GM18511 (cell line): ENCODE data around the gene MC1R.
"Not testable (repeated sequence)": the region's sequence is repeated elsewhere in the genome, so short reads cannot be mapped to it uniquely, and the experiment has no call there.

Experiments
- ATAC-seq: cut with Tn5 transposase; IDR thresholded peaks from one replicate; pipeline ENCODE4 v1.9.1; 2021; ENCODE audit warnings: mild to moderate bottlenecking, moderate library complexity; ENCODE audit not compliant: unreplicated experiment

The MC1R gene

DNA sequence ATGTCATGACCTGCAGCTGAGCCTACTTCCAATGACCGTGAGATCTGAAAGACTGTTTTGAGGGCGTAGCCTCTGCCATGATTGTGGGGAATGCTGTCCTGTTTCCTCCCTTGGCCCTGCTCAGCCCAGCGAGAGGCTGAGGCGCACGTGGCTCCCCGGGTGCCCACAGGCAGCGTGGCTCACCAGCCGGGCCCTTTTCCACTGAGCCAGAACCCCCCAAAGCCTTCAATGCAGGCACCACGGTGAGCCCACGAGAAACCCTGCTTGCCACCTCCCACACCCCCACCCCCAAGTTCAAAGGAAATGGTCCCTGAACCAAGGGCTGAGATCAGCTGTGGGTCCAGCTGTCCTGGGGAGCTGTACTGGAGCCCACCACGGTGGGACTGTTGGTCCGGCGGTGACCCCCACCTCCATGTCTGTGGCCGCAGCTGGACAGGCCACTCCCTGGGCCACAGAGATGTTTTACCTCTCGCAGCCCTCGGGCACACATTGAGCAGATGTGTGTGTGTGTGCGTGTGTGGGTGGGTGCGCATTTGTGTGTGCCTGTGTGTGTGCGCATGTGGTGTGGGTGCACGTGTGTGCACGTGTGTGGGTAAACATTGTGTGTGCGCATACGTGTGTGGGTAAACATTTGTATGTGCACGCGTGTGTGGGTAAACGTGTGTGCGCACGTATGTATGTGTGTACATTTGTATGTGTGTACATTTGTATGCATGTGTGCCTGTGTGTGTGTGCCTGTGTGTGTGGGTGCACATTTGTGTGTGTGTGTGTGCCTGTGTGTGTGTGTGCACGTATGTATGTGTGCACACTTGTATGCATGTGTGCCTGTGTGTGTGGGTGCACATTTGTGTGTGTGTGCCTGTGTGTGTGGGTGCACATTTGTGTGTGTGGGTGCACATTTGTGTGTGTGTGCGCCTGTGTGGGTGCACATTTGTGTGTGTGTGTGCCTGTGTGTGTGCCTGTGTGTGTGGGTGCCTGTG, 5.0 kb upstream of the MC1R start:
- no peak for ATAC-seq

DNA sequence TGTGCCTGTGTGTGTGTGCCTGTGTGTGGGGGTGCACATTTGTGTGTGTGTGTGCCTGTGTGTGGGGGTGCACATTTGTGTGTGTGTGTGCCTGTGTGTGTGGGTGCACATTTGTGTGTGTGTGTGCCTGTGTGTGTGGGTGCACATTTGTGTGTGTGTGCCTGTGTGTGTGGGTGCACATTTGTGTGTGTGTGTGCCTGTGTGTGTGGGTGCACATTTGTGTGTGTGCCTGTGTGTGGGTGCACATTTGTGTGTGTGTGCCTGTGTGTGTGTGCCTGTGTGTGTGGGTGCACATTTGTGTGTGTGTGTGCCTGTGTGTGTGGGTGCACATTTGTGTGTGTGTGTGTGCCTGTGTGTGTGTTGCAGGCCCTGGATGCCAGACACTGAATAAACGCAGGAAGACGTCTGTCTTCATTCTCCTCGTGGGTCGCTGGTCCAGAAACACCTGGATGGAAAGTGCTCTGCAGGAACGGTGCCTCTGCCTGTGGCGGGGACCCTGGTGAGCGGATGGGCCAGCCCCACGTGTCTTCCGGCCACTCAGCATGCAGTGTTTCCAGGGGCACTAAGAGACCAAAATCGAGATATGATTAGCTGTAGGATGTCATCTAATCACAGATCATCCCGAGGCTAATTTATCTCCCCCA, 3.9 kb upstream of the MC1R start:
- ATAC-seq = not testable (repeated sequence)

DNA sequence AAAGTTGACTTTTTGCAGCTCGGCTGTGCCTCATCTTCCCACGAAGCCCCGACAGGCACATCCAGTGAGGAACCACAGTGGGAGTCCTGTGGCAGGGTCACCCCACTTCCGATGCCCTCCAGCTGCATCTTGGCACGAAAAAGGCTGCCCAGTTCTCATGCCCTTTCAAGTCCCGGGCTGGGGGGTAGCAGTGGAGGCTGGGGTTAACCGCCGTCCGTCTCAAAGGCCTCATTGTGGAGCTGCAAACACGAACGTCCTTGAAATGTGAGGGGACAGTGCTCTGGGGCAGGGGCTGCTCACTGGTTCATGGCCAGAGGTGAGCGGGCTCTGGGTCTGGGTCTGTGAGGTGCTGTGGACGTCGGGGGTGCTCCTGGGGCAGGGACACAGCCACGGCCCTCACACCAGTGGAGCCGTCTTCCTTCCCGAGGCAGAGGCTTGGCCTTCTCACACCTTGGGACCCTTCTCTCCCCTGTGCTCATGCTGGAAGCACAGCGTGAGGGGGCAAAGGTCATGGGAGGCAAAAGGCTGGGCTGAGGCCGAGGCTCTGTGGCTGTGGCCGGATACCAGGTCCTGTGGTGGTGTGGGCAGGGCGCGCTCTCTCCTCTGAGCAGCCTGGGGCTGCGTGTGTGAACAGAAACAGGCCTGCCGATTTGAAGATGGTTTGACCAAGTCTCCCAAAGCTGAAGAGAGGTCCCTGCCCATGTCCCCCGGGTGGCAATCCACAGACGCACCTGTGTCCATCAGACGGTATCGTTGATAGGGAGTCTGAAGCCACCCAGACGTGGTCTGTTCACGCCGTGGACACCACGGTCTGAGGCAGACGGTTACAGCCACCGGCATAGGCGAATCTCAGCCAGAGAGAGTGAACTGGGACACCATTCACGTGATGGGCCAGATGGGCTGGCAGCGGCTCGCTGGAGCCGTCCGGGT, 3.1 kb upstream of the MC1R start:
- ATAC-seq = no peak

DNA sequence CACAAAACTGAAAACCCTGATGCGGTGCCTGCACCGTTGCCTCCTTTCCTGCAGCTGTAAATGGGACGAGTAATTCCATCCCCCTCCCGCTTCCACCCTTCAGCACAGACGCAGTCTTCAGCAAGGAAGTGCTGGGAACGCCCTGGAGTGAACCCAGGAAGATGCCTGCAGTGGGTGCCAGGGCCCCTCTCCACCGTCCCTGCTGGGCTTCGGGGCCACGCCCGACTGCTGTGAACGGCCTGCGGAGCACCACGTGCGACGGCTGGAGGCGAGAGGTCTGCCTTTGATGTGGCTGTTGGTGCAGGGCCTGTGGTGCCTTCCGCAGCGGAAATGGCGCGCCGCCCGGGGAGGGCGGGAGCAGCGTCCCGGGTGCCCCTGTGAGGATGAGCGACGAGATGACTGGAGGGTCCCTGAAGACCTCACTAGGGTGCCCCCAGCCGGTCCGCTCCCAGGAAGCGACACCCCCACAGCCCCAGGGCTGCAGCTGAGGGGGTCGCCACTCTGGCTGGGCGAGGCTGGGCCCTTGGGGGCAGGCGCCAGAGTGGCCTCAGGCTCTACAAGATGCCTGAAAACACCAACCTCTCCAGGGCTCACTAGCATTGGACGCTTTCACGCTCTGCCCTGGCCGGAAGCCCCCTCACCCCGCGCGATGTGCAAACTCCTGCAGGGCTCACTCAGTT, 749 bp upstream of the MC1R start:
- ATAC-seq = peak; percentile 78

DNA sequence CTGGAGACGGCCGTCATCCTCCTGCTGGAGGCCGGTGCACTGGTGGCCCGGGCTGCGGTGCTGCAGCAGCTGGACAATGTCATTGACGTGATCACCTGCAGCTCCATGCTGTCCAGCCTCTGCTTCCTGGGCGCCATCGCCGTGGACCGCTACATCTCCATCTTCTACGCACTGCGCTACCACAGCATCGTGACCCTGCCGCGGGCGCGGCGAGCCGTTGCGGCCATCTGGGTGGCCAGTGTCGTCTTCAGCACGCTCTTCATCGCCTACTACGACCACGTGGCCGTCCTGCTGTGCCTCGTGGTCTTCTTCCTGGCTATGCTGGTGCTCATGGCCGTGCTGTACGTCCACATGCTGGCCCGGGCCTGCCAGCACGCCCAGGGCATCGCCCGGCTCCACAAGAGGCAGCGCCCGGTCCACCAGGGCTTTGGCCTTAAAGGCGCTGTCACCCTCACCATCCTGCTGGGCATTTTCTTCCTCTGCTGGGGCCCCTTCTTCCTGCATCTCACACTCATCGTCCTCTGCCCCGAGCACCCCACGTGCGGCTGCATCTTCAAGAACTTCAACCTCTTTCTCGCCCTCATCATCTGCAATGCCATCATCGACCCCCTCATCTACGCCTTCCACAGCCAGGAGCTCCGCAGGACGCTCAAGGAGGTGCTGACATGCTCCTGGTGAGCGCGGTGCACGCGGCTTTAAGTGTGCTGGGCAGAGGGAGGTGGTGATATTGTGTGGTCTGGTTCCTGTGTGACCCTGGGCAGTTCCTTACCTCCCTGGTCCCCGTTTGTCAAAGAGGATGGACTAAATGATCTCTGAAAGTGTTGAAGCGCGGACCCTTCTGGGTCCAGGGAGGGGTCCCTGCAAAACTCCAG, 1.1 kb downstream of the MC1R start:
- ATAC-seq = no peak

DNA sequence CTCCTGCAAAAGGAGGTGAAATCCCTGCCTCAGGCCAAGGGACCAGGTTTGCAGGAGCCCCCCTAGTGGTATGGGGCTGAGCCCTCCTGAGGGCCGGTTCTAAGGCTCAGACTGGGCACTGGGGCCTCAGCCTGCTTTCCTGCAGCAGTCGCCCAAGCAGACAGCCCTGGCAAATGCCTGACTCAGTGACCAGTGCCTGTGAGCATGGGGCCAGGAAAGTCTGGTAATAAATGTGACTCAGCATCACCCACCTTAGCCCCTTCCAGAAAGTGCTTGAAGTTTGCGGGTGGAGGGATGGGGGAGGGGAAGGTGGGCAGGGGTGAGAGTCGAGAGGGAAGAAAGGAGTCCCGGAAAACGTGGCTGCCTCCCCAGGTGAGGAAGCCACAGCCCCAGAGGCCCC, 2.1 kb downstream of the MC1R start:
- ATAC-seq = no peak

DNA sequence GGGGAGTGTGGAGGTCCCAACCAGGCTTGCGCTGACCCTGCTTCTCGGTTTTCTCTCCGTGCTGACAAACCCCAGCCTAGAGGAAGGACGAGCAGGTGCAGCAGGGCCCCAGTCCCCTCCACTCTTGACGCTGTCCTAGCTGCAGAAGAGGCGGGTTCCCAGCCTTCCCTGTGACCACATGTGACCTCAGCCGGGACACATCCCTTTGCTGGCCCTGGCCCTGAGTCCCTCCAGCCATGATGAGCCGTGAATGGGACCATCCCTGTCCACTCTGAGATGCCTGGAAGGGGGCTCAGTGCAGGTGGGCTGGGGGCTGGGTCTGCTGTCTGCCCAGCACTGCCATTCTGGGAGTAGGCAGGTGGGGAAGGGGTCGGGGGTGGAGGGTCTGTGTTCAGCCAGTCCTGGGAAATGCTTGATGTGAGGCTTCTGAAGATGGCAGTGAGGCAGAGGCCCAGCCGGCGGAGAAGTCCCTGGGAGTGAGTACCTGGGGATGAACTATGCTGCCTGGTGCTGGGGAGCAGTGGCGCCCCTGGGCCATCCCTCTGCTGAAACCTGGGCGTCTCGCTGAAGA, 2.6 kb downstream of the MC1R start:
- ATAC-seq = no peak

DNA sequence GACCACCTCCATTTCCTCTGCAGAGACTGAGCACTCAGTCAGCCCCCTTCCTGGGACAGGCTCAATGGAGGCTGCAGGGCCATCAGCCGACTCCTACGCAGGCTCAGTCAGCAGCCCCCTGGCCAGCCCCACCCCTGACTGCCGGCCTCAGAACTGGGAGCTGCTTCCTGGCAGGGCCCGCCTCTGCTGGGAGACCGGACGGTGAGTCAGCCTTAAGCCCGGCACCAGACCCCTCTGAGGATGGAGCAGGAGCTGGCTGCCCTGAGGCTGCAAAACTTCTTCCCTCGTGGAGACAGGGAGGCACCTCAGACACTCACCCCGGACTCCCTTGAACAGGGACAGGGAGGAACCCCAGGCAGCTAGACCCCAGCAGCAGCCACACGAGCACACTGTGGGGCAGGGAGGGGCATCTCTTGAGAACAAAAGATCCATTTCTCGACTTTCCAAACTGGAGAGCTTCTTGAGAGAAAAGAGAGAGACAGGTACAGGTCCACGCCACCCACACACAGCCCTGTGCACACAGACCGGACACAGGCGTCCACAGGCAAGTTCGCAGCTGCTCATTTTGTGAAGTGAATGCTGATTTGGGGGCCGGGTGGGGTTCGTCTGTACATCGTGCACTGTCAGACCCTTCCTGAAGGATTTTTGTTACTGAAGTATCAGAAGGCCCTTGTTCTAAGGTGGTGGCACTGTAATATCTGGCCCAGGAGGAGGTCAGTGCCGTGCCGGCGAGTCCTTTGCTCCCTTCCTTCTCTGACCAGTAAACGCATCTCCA, 3.2 kb downstream of the MC1R start:
- ATAC-seq = no peak

DNA sequence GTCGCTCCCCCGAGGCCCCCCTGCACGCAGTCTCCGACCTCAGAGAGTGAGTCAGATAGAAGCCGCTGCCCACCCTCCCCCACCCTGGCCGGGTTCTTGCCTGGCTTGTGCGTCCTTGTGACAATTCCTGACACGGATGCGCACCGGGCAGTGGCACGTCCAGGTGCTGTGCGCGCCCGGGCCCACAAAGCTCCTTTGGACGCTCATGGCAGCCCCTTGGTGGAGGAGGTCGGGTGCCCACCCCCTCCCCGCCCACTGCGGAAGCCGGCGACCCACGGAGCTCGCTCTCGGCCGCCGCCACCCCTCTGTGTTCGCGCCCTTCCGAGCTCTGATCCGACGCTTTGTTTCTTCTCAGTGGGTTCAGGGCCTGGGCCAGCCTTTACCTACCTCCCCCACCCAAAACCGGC, 3.8 kb downstream of the MC1R start:
- no peak for ATAC-seq

DNA sequence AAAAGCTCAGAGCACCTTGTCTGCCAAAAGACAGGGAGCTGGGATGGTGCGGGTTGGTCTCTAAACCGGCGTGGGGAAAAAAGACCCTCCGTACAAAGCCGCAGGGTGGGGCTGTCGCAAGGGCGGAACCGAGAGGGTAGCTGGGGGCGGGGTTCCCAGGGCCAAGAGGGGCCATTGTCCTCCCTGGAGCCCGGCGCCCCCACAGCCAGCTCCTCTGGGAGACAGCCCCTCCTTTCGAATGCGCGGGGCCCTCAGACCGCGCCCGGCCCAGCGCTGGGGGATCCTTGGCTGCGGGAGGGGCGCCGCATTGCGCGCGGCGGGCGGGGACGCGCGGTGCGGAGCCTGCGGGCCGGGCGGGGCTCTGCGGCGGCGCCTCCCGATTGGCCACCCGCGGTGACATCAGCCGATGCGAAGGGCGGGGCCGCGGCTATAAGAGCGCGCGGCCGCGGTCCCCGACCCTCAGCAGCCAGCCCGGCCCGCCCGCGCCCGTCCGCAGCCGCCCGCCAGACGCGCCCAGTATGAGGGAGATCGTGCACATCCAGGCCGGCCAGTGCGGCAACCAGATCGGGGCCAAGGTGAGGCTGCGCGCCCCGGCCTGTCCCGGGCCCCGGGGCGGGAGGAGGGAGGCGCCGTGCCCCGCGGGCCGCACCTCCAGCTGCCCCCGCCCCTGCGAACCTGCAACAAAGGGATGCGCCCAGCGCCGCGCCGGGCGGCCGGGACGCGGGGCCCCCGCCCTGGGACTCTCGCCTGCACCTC, 4.4 kb downstream of the MC1R start, which contains the start of gene TUBB3:
Gene TUBB3 (plus strand): TSS at position 459 of the 756 bp plus-strand sequence. CDS start 60 bp downstream, at position 519.
- no peak for ATAC-seq

DNA sequence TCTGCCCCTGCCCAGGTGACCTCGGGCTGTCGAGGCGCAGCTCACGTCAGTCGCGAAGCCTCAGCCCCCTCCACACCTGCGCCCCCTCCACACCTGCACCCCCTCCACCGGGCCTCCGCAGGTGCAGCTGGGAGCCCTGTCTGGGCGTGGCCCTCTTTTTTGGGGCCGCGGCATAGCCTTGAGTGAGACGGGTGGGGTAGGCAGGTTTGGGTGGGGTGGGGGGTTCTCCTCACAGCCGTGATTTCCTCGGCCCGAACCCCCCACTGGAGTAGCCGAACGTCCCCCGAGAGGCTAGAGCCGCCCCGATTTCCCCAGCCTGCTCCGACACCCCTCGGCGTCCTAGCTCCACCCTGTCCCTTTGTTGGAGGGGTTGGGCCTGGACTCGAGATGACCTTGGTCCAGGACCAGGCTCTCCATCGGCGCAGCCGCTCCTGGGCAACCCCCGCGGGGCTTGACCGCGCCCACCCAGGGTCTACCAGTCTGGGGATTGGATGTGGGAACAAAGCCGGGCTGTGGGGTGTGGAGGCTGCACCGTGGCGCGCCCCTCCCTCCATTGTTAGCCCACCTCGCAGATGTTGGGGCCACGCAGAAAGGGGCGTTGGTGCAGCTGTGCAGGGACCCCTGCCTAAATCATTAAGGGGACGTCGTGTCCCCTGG, 5.1 kb downstream of the MC1R start:
- ATAC-seq = no peak

DNA sequence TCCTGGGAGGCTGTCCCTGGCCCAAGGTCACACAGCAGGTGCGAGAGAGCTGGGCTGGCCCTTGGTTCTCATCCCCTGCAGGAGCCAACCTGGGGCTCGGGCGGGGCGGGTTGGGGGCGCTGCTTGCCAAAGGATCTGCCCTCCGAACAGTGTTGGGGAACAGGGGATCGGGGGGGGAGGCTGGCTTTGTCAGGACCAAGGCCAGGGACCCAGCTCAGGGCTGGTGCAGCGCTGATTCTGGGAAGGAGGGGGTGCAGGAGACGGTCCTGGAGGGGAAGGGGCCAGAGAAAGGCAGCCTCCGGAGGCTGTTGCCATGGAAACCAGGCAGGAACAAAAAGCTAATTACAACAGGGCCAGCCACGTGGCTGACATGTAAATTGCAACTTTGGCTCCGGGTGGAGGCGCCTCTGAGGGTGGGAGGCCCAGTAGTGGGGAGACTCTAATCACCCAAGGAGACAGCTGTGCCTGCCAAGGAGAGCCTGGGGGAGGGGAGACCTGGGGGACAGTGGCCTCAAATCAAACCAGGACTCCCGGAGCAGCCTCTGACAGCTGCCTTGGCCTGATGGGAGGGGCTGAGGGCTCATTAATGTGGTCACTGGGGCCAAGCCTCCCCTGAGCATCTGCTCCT, 5.7 kb downstream of the MC1R start:
- no peak for ATAC-seq

DNA sequence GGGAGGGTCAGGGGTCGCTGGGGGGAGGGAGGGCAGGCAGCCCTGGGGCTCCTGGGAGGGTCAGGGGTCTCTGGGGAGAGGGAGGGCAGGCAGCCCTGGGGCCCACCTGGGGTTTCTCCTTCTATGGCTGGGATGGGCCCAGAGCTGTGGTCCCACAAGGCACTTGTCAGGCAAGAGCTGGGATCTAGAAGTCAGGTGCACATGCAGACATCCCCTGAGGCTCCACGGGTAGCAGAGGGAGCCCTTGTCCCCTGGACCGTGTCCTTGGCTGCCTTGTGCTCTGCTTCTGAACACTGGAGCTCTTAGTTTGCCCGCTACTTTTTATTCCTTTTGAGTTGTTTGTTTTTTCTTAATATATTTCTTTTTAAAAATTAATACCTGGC, 6.3 kb downstream of the MC1R start:
- ATAC-seq = no peak

DNA sequence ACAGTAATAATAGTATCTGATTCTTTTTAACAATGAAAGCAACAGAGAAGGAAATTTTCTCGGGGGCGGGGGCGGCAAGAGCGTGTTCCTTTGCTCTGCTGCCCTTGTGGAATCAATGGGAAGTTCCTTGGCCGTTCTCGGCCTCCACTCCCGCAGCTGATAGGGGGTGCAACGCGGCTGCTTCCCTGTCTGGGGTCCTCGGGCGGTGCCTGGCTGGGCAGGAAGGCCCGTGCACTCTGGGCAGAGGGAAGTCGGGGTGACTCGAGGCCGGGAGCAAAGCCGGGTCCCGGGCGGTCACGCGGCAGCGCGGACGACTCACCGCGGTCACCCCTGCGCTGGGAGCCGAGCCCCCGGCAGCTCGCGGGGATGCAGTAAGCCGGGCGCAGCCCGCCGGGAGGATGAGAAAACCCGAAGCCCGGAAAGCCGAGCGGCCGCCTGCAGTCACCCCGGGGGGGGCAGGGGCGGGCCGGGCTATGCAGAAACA, 7.0 kb downstream of the MC1R start:
- ATAC-seq = no peak

DNA sequence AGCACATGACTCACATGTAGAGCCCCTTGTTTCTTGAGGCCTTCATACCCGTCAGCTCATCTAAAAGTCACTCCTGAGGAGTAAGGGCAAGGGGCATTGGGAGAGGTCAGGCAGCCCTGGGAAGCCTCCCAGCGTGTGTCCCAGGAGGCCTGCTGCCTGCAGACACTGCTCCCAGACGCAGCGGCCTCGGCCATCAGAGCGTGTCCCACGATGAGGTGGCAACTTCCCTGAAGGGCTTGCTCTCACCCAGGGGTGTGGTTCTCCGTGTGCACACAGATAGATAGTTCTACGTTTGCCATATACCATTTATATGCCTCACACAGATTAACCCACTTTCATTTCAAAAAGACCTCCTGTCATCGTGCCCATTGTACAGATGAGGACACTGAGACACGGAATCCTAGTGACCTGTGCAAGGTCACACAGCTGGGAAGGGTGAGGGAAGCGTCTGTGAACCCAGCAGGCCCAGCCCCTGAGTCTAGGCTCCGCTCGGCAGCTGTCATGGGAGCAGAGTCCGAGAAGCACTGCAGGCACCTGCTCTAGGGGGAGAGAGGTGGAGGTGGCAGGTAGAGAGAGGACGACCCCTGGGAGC, 12.7 kb downstream of the MC1R start:
- no peak for ATAC-seq

DNA sequence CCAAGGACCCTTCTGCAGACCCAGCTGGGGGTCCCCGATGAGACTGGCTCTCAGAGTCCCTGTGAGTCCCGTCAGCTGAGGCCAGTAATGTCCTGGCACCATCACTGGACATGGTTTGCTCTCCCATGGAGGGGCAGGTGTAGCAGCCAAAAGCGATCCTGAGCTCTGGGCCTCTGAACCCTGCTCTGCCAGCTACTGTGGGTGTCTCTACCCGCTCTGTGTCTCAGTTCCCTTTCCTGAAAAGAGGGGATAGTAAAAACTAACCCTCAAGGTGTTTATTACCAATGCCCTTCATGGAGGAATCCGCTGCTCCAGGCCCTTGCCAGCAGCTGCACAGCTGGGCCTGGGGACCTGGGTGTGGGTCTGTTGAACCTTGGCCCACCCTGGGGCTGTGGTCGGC, 13.3 kb downstream of the MC1R start:
- no peak for ATAC-seq
